C4-2B (cell line): Measurements from ENCODE around the gene TPGS1.

Experiments used
- H3K27ac ChIP-seq: fragments of 450-650 bp; 2 replicates; pipeline ENCODE4 v1.5.1; 2017
- ZFX ChIP-seq: fragments of 450-650 bp; IDR thresholded peaks from 2 replicates; pipeline ENCODE4 v1.6.1; 2017
- TF ChIP-seq, protein P1 (sequence below): fragments of 450-650 bp; conservative IDR thresholded peaks from 2 replicates; pipeline ENCODE4 v1.5.1; 2017; ENCODE audit warnings: mild to moderate bottlenecking

TPGS1 gene

DNA sequence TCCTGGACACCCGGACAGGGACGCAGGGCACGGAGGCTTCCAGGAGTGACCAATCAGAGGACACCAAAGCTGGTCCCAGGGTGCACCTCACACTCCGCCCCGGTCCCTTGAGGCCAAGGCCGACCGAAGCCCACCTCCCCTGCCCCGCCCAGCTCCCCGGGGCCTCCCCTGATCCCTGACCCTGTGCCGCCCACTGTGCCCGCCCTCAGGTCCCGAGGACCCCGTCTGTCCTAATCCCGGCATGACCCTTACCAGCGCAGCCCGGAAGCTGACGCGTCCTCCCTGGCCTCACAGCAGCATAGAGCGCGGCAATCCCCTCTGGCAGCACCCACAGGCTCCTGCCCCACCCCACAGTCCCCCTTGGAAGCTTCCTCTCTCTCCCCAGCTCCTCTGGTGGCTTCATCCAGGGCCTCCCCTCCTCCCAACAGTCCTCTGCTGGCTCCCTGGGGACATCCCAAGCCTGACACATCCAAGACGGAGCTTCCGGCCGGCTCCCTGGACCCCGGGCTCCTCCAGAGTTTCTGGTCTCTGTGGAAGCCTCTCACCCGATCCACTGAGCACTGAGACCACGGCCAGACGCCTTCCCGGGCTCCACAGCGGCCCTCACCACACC lies 16.9 kb downstream of the TPGS1 start:
- no peak overlapping the region for H3K27ac ChIP-seq
- TF ChIP-seq, protein P1, sequence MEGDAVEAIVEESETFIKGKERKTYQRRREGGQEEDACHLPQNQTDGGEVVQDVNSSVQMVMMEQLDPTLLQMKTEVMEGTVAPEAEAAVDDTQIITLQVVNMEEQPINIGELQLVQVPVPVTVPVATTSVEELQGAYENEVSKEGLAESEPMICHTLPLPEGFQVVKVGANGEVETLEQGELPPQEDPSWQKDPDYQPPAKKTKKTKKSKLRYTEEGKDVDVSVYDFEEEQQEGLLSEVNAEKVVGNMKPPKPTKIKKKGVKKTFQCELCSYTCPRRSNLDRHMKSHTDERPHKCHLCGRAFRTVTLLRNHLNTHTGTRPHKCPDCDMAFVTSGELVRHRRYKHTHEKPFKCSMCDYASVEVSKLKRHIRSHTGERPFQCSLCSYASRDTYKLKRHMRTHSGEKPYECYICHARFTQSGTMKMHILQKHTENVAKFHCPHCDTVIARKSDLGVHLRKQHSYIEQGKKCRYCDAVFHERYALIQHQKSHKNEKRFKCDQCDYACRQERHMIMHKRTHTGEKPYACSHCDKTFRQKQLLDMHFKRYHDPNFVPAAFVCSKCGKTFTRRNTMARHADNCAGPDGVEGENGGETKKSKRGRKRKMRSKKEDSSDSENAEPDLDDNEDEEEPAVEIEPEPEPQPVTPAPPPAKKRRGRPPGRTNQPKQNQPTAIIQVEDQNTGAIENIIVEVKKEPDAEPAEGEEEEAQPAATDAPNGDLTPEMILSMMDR = no peak
- TF ChIP-seq ZFX = no peak

DNA sequence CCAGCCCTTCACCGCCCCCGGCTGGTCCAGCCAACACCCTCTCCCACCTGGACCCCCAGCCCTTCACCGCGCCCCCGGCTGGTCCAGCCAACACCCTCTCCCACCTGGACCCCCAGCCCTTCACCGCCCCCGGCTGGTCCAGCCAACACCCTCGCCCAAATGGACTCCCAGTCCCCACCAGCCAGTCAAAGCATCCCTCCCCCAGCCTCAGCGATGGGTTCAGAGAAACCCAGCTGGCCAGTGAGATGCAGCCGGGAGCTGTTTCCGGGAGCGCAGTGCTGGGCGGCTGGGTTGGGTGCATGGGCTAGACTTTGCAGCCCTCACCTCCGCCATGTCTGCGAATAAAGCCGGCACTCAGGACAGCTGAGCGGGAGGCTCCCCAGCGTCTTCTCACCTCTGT lies 17.7 kb downstream of the TPGS1 start:
- no peak for TF ChIP-seq ZFX
- TF ChIP-seq, protein P1 = no peak
- no peak overlapping the region for H3K27ac ChIP-seq

DNA sequence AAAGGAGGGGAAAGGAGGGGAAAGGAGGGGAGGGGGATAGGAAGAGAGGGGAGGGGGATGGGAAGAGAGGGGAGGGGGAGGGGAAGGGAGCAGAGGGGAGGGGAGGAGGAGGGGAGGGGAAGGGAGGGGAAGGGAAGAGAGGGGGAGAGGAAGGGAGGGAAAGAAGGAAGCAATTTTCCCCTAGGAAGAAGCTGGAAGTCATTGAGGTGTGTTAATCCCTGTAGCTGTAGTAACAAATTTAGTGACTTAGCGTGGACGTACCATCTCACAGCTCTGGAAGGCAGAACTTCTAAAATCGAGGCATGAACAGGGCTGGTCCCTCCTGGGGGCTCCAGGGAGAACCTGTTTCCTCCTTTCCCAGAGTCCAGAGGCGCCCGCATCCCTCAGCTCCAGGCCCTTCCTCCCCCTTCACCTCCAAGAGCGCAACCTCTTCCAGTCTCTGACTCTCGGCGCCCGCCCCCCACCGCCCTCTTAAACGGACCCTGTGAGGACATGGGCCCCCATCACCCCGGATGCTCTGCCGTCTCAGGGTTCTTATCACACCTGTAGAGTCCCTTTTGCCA lies 18.6 kb downstream of the TPGS1 start:
- H3K27ac ChIP-seq = no peak overlapping the region
- no peak for TF ChIP-seq ZFX
- TF ChIP-seq, protein P1 = no peak

DNA sequence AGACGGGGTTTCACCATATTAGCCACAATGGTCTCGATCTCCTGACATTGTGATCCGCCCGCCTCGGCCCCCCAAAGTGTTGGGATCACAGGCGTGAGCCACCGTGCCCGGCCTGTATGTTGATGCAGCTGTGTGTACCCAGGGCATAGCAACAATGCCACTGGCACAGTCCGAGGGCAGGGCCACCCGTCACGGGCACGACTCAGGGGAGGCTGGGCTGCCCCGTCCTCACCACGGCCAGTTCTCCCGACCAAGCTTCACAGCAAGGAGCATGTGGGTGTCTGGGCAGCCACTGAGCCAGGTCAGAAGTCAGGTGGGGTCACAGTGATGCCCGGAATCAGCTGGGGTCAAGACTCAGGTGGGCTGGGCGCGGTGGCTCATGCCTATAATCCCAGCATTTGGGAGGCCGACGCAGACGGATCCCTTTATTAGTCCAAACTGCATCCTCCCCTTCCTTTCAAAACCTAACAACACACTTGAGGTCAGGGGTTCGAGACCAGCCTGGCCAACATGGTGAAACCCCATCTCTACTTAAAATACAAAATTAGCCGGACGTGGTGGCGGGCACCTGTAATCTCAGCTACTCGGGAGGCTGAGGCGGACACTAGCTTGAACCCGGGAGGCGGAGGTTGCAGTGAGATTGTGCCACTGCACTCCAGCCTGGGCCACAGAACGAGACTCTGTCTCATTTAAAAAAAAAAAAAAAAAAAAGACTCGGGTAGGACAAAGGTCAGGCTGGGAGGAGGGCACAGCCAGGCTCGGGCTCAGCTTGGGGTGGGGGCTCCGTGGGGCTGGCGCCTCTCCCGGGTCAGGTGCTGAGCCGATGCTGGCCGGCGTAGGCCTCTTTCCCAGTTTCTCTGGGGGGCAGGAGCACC lies 23.1 kb downstream of the TPGS1 start:
- H3K27ac ChIP-seq = peak overlapping the region; percentile 84
- TF ChIP-seq, protein P1 = no peak
- TF ChIP-seq ZFX = no peak

DNA sequence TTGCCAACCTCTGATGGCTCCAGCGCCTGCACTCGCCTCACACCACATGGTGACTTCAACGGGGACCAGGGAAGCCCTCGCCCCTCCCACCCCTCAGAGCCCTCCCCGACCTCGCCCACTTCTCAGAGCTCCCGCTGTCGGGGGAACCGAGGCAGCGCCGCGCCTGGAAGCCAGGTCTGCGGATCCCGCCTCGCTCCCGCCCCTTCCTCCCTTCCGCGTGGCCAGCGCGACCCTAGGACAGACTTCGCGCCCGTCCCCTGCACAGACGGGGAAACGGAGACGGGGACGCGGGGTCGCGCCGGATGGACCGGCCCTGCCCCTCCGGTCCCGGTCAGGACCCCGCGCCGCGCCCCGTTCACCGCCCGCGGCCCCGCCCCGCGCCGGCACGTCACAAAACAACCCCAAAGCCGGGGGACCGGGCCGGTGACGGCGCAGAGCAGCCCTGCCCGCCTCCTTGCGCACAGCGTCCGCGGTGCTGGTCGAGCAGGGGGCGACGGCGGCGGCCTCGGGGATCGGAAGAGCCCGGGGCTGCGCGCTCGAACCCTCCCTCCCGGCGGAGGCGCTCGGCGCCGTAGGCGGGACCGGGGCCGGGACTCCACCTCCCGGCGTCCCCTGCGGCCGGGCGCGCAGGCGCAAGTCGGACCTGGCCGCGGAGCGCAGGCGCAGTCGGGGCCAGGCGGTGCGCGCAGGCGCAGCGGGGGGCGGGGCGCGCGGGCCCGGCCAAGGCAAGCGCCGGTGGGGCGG lies 23.9 kb downstream of the TPGS1 start:
- TF ChIP-seq ZFX = no peak; the same call in 1 of the 2 replicates
- TF ChIP-seq, protein P1 = no peak; the same call in 1 of the 2 replicates
- H3K27ac ChIP-seq = peak overlapping the region; percentile 84

DNA sequence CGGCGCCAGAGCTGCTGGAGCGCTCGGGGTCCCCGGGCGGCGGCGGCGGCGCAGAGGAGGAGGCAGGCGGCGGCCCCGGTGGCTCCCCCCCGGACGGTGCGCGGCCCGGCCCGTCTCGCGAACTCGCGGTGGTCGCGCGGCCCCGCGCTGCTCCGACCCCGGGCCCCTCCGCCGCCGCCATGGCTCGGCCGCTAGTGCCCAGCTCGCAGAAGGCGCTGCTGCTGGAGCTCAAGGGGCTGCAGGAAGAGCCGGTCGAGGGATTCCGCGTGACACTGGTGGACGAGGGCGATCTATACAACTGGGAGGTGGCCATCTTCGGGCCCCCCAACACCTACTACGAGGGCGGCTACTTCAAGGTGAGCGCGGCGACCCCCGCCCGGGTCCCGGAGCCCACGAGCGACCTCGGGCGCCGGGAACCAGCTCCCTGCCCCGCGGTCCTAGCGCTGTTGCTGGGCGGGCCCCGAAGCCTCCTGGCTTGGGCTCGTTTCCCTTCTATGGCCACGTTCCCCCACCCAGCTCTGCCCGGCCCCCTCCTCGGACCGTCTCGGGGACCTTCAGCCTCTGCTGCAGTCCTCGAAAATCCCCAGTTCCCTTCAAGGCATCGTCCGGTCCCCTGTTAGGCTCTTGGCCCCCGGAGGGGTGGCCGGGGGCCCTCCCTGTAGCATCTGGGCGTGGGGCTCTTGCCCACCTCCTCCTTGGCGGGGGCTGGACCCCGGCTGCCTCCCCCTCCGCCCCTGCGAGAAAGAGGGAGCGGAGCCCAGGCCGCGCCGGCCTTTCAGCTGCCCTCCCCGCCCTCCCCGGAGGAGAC lies 24.7 kb downstream of the TPGS1 start, which contains the start of gene CDC34:
TSS of gene CDC34 (plus strand) at position 8 of the 808 bp plus-strand sequence. CDS start at position 180, 172 bp downstream.
- H3K27ac ChIP-seq = peak within 1 kb of the TSS; percentile 84
- TF ChIP-seq, protein P1 = no peak
- peak; percentile 35 for TF ChIP-seq ZFX
